WTC11 (cell line): ENCODE data around the gene RLF. TPM values are rescaled to one million over a fixed set of nuclear protein-coding genes. Genes with fewer than 3 reads are reported as not detected.

ENCODE experiments used
- ATAC-seq: fragments of 200-7000 bp; cut with Tn5 transposase; 2 replicates; pipeline ENCODE4 v1.10.0; 2021; ENCODE audit warnings: mild to moderate bottlenecking, moderate library complexity
- CTCF ChIA-PET: fragments of 300-600 bp; sonication (Branson Sonifier 250); formaldehyde crosslinking; loops from one replicate; lab custom pipeline; 2021; ENCODE audit warnings: antibody characterized with exemption; lab: Charles Lee
- POLR2A ChIA-PET: fragments of 350-600 bp; sonication (Branson Sonifier 250); formaldehyde crosslinking; loops from one replicate; lab custom pipeline; 2021; ENCODE audit warnings: antibody characterized with exemption; lab: Charles Lee
- DNase-seq: peaks from one replicate; pipeline ENCODE4 v3.0.0; 2021; ENCODE audit warnings: low spot score
- H3K27ac Mint-ChIP-seq: 2 replicates; pipeline ENCODE4 v1.8.0; 2021; ENCODE audit warnings: mixed read lengths
- H3K27me3 Mint-ChIP-seq: 2 replicates; pipeline ENCODE4 v1.8.0; 2021; ENCODE audit warnings: low read depth, mild to moderate bottlenecking, moderate library complexity, mixed read lengths
- H3K36me3 Mint-ChIP-seq: 2 replicates; pipeline ENCODE4 v1.8.0; 2021; ENCODE audit warnings: mixed read lengths
- H3K4me1 Mint-ChIP-seq: 2 replicates; pipeline ENCODE4 v1.8.0; 2022; ENCODE audit warnings: mixed read lengths
- H3K4me3 Mint-ChIP-seq: 2 replicates; pipeline ENCODE4 v1.8.0; 2021; ENCODE audit warnings: mild to moderate bottlenecking, moderate library complexity, mixed read lengths
- H3K9me3 Mint-ChIP-seq: 2 replicates; pipeline ENCODE4 v1.8.0; 2021; ENCODE audit warnings: mixed read lengths
- ATF2 ChIP-seq: sonication (generic); formaldehyde crosslinking; IDR thresholded peaks from 2 replicates; pipeline ENCODE4 v1.8.1; 2022; ENCODE audit warnings: low read depth, missing genetic modification reagents, borderline replicate concordance
- CTCF ChIP-seq: fragments of 200-600 bp; IDR thresholded peaks from 2 replicates; pipeline ENCODE4 v1.8.0; 2022; ENCODE audit warnings: antibody characterized with exemption
- GRHL2 ChIP-seq: fragments of 250-450 bp; sonication (Bioruptor Pico); IDR thresholded peaks from 2 replicates; pipeline ENCODE4 v1.8.0; 2022; ENCODE audit warnings: mild to moderate bottlenecking, moderate library complexity; ENCODE audit not compliant: insufficient replicate concordance, severe bottlenecking
- JAZF1 ChIP-seq: fragments of 250-450 bp; sonication (Bioruptor Pico); IDR thresholded peaks from 2 replicates; pipeline ENCODE4 v1.9.0; 2021; ENCODE audit warnings: moderate library complexity, mild to moderate bottlenecking, inconsistent platforms
- MAX ChIP-seq: sonication (generic); formaldehyde crosslinking; IDR thresholded peaks from 2 replicates; pipeline ENCODE4 v1.8.0; 2022; ENCODE audit warnings: mild to moderate bottlenecking, missing genetic modification reagents
- NFE2L1 ChIP-seq: sonication (generic); formaldehyde crosslinking; IDR thresholded peaks from 2 replicates; pipeline ENCODE4 v1.8.1; 2023; ENCODE audit warnings: missing genetic modification reagents
- NFYB ChIP-seq: sonication (generic); formaldehyde crosslinking; conservative IDR thresholded peaks from 2 replicates; pipeline ENCODE4 v1.8.0; 2022; ENCODE audit warnings: low read depth, missing genetic modification reagents
- NR2C2 ChIP-seq: sonication (generic); formaldehyde crosslinking; IDR thresholded peaks from 2 replicates; pipeline ENCODE4 v1.8.0; 2022; ENCODE audit warnings: mild to moderate bottlenecking, missing genetic modification reagents
- NR3C1 ChIP-seq: sonication (generic); formaldehyde crosslinking; conservative IDR thresholded peaks from 2 replicates; pipeline ENCODE4 v1.8.1; 2023; ENCODE audit warnings: low read depth, mild to moderate bottlenecking, missing genetic modification reagents
- OVOL2 ChIP-seq: fragments of 250-450 bp; sonication (Bioruptor Pico); IDR thresholded peaks from 2 replicates; pipeline ENCODE4 v1.9.0; 2021; ENCODE audit warnings: mild to moderate bottlenecking, borderline replicate concordance
- SMAD3 ChIP-seq: sonication (generic); formaldehyde crosslinking; IDR thresholded peaks from 2 replicates; pipeline ENCODE4 v1.8.0; 2022; ENCODE audit warnings: missing genetic modification reagents, mild to moderate bottlenecking, borderline replicate concordance
- SOX15 ChIP-seq: fragments of 250-450 bp; sonication (Bioruptor Pico); IDR thresholded peaks from 2 replicates; pipeline ENCODE4 v1.9.0; 2021; ENCODE audit warnings: mild to moderate bottlenecking
- USF1 ChIP-seq: sonication (generic); formaldehyde crosslinking; IDR thresholded peaks from 2 replicates; pipeline ENCODE4 v1.8.0; 2022; ENCODE audit warnings: mild to moderate bottlenecking, missing genetic modification reagents
- ZNF232 ChIP-seq: sonication (generic); formaldehyde crosslinking; IDR thresholded peaks from 2 replicates; pipeline ENCODE4 v1.8.0; 2022; ENCODE audit warnings: mild to moderate bottlenecking, missing genetic modification reagents
- ZNF317 ChIP-seq: sonication (generic); formaldehyde crosslinking; IDR thresholded peaks from 2 replicates; pipeline ENCODE4 v1.8.1; 2023; ENCODE audit warnings: low read depth, mild to moderate bottlenecking, moderate library complexity, missing genetic modification reagents, borderline replicate concordance
- ZNF425 ChIP-seq: fragments of 250-450 bp; sonication (Bioruptor Pico); conservative IDR thresholded peaks from 2 replicates; pipeline ENCODE4 v1.9.0; 2021; ENCODE audit warnings: mild to moderate bottlenecking
- total RNA-seq: library from RNA; stranded (reverse); gene quantifications from 3 replicates; pipeline ENCODE4 v1.2.3, GENCODE V29; 2021

RLF gene
- total RNA-seq, 1 experiment from 2014 or later = 18.5 TPM

- TF ChIP-seq GRHL2 (no peak), NFYB (CRISPR knock-in tag) (no peak), NR2C2 (CRISPR knock-in tag) (no peak)
- TF ChIP-seq, all 79 proteins: peak for 0
These were observed 17.0 kb downstream of the RLF start (continued) for GRCh38 chr1:40178200-40178599.

- no peak for DNase-seq
- ATAC-seq = no peak
- ChIA-PET POLR2A (no interaction called here), CTCF (no interaction called here)
- no peaks in the 10 kb centered on the region for H3K27me3 Mint-ChIP-seq
- no peak overlapping the region for H3K27ac Mint-ChIP-seq
- no peaks in the 10 kb centered on the region for H3K9me3 Mint-ChIP-seq
- H3K4me1 Mint-ChIP-seq = peaks cover 24% of the 10 kb centered on the region
- TF ChIP-seq NR3C1 (CRISPR knock-in tag) (no peak), SOX15 (CRISPR knock-in tag) (no peak), ZNF317 (no peak), SMAD3 (CRISPR knock-in tag) (no peak), OVOL2 (no peak), GRHL2 (no peak), JAZF1 (no peak), ZNF425 (CRISPR knock-in tag) (no peak), NFE2L1 (CRISPR knock-in tag) (no peak), USF1 (CRISPR knock-in tag) (no peak), MAX (CRISPR knock-in tag) (no peak), ZNF232 (CRISPR knock-in tag) (no peak), CTCF (no peak)
- TF ChIP-seq, all 79 proteins: peak for 0
- Mint-ChIP-seq H3K4me3 (no peak overlapping the region), H3K36me3 (no peaks in the 10 kb centered on the region)
These were observed 18.4 kb downstream of the RLF start for GRCh38 chr1:40179496-40180089.

GRCh38 chr1:40183055-40183710, 22.0 kb downstream of the RLF start:
- no peaks in the 10 kb centered on the region for H3K27me3 Mint-ChIP-seq
- peak overlapping the region; percentile 2; the same call in 1 of the 2 replicates for H3K27ac Mint-ChIP-seq
- peaks cover 30% of the 10 kb centered on the region for H3K4me1 Mint-ChIP-seq
- DNase-seq (no peak), ATAC-seq (peak; percentile 58)
- ChIA-PET POLR2A (no interaction called here), CTCF (interaction anchor here (0.7 to 4.1 kb wide), 8 partner anchors 21 to 156 kb away, joined by 3 to 20 read pairs (median 4); no protein-coding TSS in a partner anchor)
- H3K36me3 Mint-ChIP-seq = no peaks in the 10 kb centered on the region
- TF ChIP-seq ATF2 (no peak), CTCF (0 out of 2 replicates have a peak, but pooled peaks have one; percentile 12)
- H3K9me3 Mint-ChIP-seq = no peaks in the 10 kb centered on the region
- no peak overlapping the region for H3K4me3 Mint-ChIP-seq
